ENCODE data around the gene PDPN.

DNA sequence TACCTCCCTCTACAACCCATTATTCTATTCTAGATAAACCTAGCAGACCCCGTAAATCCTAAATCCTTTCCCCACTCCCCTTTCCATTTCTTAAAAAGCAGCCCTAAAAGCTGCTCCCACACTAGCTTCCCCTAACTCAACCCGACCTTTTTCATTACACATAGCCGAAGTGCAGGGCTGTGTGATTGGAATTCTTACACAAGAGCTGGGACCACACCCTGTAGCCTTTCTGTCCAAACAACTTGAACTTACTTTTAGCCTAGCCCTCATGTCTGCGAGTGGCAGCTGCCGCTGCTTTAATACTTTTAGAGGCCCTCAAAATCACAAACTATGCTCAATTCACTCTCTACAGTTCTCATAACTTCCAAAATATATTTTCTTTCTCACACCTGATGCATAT lies 19.6 kb upstream of the PDPN start:
- TF ChIP-seq POLR2A (IDR thresholded peaks at IDR 0.05; ENCODE audit: borderline replicate concordance, extremely low read depth, insufficient read depth, insufficient read length) (no peak), EZH2phosphoT487 (IDR thresholded peaks at IDR 0.05; ENCODE audit: borderline replicate concordance) (no peak), YY1 (IDR thresholded peaks at IDR 0.05; ENCODE audit: extremely low read depth, insufficient replicate concordance, low read depth, low read length) (no peak), POLR2AphosphoS5 (IDR thresholded peaks at IDR 0.05; ENCODE audit: low read depth, low read length) (no peak), ELF1 (IDR thresholded peaks at IDR 0.05; ENCODE audit: borderline replicate concordance, low read depth) (no peak), SRF (IDR thresholded peaks at IDR 0.05; ENCODE audit: low read depth) (no peak), EZH2 (IDR thresholded peaks at IDR 0.05) (no peak), FOSL1 (IDR thresholded peaks at IDR 0.05; ENCODE audit: low read depth) (no peak), RAD21 (IDR thresholded peaks at IDR 0.05; ENCODE audit: low read depth) (no peak)
- TF ChIP-seq, protein P1, sequence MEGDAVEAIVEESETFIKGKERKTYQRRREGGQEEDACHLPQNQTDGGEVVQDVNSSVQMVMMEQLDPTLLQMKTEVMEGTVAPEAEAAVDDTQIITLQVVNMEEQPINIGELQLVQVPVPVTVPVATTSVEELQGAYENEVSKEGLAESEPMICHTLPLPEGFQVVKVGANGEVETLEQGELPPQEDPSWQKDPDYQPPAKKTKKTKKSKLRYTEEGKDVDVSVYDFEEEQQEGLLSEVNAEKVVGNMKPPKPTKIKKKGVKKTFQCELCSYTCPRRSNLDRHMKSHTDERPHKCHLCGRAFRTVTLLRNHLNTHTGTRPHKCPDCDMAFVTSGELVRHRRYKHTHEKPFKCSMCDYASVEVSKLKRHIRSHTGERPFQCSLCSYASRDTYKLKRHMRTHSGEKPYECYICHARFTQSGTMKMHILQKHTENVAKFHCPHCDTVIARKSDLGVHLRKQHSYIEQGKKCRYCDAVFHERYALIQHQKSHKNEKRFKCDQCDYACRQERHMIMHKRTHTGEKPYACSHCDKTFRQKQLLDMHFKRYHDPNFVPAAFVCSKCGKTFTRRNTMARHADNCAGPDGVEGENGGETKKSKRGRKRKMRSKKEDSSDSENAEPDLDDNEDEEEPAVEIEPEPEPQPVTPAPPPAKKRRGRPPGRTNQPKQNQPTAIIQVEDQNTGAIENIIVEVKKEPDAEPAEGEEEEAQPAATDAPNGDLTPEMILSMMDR (IDR thresholded peaks at IDR 0.05 in 2 of 3, conservative IDR thresholded peaks at IDR 0.05 in 1 of 3; ENCODE audit: borderline replicate concordance in 1 of 3, insufficient read depth in 1 of 3, low read depth in 2 of 3, low read length in 2 of 3): no peak
- TF ChIP-seq, protein P2, sequence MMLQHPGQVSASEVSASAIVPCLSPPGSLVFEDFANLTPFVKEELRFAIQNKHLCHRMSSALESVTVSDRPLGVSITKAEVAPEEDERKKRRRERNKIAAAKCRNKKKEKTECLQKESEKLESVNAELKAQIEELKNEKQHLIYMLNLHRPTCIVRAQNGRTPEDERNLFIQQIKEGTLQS (IDR thresholded peaks at IDR 0.05): no peak
- TF ChIP-seq, protein P3, sequence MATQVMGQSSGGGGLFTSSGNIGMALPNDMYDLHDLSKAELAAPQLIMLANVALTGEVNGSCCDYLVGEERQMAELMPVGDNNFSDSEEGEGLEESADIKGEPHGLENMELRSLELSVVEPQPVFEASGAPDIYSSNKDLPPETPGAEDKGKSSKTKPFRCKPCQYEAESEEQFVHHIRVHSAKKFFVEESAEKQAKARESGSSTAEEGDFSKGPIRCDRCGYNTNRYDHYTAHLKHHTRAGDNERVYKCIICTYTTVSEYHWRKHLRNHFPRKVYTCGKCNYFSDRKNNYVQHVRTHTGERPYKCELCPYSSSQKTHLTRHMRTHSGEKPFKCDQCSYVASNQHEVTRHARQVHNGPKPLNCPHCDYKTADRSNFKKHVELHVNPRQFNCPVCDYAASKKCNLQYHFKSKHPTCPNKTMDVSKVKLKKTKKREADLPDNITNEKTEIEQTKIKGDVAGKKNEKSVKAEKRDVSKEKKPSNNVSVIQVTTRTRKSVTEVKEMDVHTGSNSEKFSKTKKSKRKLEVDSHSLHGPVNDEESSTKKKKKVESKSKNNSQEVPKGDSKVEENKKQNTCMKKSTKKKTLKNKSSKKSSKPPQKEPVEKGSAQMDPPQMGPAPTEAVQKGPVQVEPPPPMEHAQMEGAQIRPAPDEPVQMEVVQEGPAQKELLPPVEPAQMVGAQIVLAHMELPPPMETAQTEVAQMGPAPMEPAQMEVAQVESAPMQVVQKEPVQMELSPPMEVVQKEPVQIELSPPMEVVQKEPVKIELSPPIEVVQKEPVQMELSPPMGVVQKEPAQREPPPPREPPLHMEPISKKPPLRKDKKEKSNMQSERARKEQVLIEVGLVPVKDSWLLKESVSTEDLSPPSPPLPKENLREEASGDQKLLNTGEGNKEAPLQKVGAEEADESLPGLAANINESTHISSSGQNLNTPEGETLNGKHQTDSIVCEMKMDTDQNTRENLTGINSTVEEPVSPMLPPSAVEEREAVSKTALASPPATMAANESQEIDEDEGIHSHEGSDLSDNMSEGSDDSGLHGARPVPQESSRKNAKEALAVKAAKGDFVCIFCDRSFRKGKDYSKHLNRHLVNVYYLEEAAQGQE (IDR thresholded peaks at IDR 0.05; ENCODE audit: low read depth): no peak

Data from HCT116 (cell line).